Measurements from ENCODE around the gene GCN1. TPM values are rescaled to one million over a fixed set of nuclear protein-coding genes. Genes with fewer than 3 reads are reported as not detected.

The GCN1 gene
- total and polyA plus RNA-seq, 5 experiments from 2014 or later: 14.9 to 133 (median 28.3) TPM

GRCh38 chr12:120190985-120191480 lies 3.5 kb downstream of the GCN1 start:
- Mint-ChIP-seq H3K4me3 (no peak overlapping the region), H3K27me3 (no peaks in the 10 kb centered on the region), H3K4me1 (peaks cover 11 to 42% (median 29%) of the 10 kb centered on the region in 4 donors), H3K9me3 (no peaks in the 10 kb centered on the region), H3K36me3 (peaks cover 0 to 60% (median 3%) of the 10 kb centered on the region in 3 donors), H3K27ac (peak overlapping the region in 1 of 10 donors; percentile 43)
- DNase-seq (no peak), ATAC-seq (no peak)
- POLR2A ChIA-PET: interaction anchor here (1.3 kb wide), 1 partner anchor 10 kb away, joined by 9 read pairs; the partner anchor contains the start of gene RPLP0

- peaks cover 0 to 65% (median 3%) of the 10 kb centered on the region in 3 donors for H3K36me3 Mint-ChIP-seq
- no peaks in the 10 kb centered on the region for H3K9me3 Mint-ChIP-seq
- POLR2A ChIA-PET: no interaction called here
- no peak overlapping the region for H3K4me3 Mint-ChIP-seq
- H3K4me1 Mint-ChIP-seq: peaks cover 11 to 38% (median 28%) of the 10 kb centered on the region in 4 donors
- no peaks in the 10 kb centered on the region for H3K27me3 Mint-ChIP-seq
- no peak for ATAC-seq
- DNase-seq: no peak
- H3K27ac Mint-ChIP-seq: no peak overlapping the region
Observed at GRCh38 chr12:120190386-120190785, 4.1 kb downstream of the GCN1 start.

GRCh38 chr12:120186654-120187053 lies 7.9 kb downstream of the GCN1 start:
- Mint-ChIP-seq H3K4me3 (no peak overlapping the region), H3K9me3 (no peaks in the 10 kb centered on the region), H3K27ac (no peak overlapping the region), H3K4me1 (peaks cover 10 to 27% (median 15%) of the 10 kb centered on the region in 4 donors), H3K36me3 (peaks cover 3 to 90% (median 8%) of the 10 kb centered on the region in 3 donors), H3K27me3 (no peaks in the 10 kb centered on the region)
- DNase-seq (no peak), ATAC-seq (no peak)
- POLR2A ChIA-PET: no interaction called here

- Mint-ChIP-seq H3K4me1 (peaks cover 0 to 26% (median 13%) of the 10 kb centered on the region in 4 donors), H3K4me3 (no peak overlapping the region), H3K27ac (no peak overlapping the region), H3K9me3 (no peaks in the 10 kb centered on the region), H3K27me3 (no peaks in the 10 kb centered on the region), H3K36me3 (peaks cover 3 to 96% (median 14%) of the 10 kb centered on the region in 3 donors)
- ATAC-seq: no peak
- DNase-seq: no peak
- POLR2A ChIA-PET: no interaction called here
Observed at GRCh38 chr12:120183211-120183631, 11.3 kb downstream of the GCN1 start.

GRCh38 chr12:120181991-120182631 lies 12.4 kb downstream of the GCN1 start:
- no peaks in the 10 kb centered on the region for H3K9me3 Mint-ChIP-seq
- H3K27me3 Mint-ChIP-seq: no peaks in the 10 kb centered on the region
- no peak for ATAC-seq
- POLR2A ChIA-PET: interaction anchor here (0.5 to 0.7 kb wide), 2 partner anchors 13 to 20 kb away, joined by 3 to 5 read pairs; partner anchors contain the start of gene GCN1
- DNase-seq: no peak
- no peak overlapping the region for H3K4me3 Mint-ChIP-seq
- peak overlapping the region in 1 of 10 donors; percentile 57 for H3K27ac Mint-ChIP-seq
- H3K36me3 Mint-ChIP-seq: peaks cover 3 to 97% (median 22%) of the 10 kb centered on the region in 3 donors
- peaks cover 0 to 25% (median 13%) of the 10 kb centered on the region in 4 donors for H3K4me1 Mint-ChIP-seq

GRCh38 chr12:120180975-120181374 lies 13.5 kb downstream of the GCN1 start:
- no peaks in the 10 kb centered on the region for H3K27me3 Mint-ChIP-seq
- no peak for ATAC-seq
- peaks cover 0 to 22% (median 8%) of the 10 kb centered on the region in 4 donors for H3K4me1 Mint-ChIP-seq
- H3K9me3 Mint-ChIP-seq: no peaks in the 10 kb centered on the region
- POLR2A ChIA-PET: no interaction called here
- H3K36me3 Mint-ChIP-seq: peaks cover 0 to 97% (median 22%) of the 10 kb centered on the region in 3 donors
- no peak overlapping the region for H3K27ac Mint-ChIP-seq
- H3K4me3 Mint-ChIP-seq: no peak overlapping the region
- no peak for DNase-seq

GRCh38 chr12:120175537-120175936 lies 19.0 kb downstream of the GCN1 start:
- H3K27me3 Mint-ChIP-seq: no peaks in the 10 kb centered on the region
- DNase-seq: no peak
- no peak overlapping the region for H3K4me3 Mint-ChIP-seq
- H3K4me1 Mint-ChIP-seq: peaks cover 0 to 9% (median 0%) of the 10 kb centered on the region in 4 donors
- POLR2A ChIA-PET: no interaction called here
- H3K27ac Mint-ChIP-seq: no peak overlapping the region
- H3K9me3 Mint-ChIP-seq: no peaks in the 10 kb centered on the region
- ATAC-seq: no peak
- H3K36me3 Mint-ChIP-seq: peaks cover 0 to 96% (median 30%) of the 10 kb centered on the region in 3 donors

GRCh38 chr12:120175062-120175461 lies 19.5 kb downstream of the GCN1 start:
- POLR2A ChIA-PET: no interaction called here
- H3K36me3 Mint-ChIP-seq: peaks cover 0 to 96% (median 30%) of the 10 kb centered on the region in 3 donors
- H3K4me1 Mint-ChIP-seq: peaks cover 0 to 9% (median 0%) of the 10 kb centered on the region in 4 donors
- ATAC-seq (no peak), DNase-seq (no peak)
- H3K27me3 Mint-ChIP-seq: no peaks in the 10 kb centered on the region
- no peaks in the 10 kb centered on the region for H3K9me3 Mint-ChIP-seq
- no peak overlapping the region for H3K4me3 Mint-ChIP-seq
- no peak overlapping the region for H3K27ac Mint-ChIP-seq

- DNase-seq (no peak), ATAC-seq (no peak)
- POLR2A ChIA-PET: no interaction called here
- Mint-ChIP-seq H3K4me3 (no peak overlapping the region), H3K4me1 (peaks cover 0 to 3% (median 0%) of the 10 kb centered on the region in 4 donors), H3K36me3 (peaks cover 0 to 92% (median 16%) of the 10 kb centered on the region in 3 donors), H3K27ac (no peak overlapping the region), H3K9me3 (no peaks in the 10 kb centered on the region), H3K27me3 (no peaks in the 10 kb centered on the region)
Observed at GRCh38 chr12:120172053-120172452, 22.5 kb downstream of the GCN1 start.

GRCh38 chr12:120170631-120171030 lies 23.9 kb downstream of the GCN1 start:
- Mint-ChIP-seq H3K9me3 (no peaks in the 10 kb centered on the region), H3K36me3 (peaks cover 0 to 90% (median 16%) of the 10 kb centered on the region in 3 donors), H3K27ac (no peak overlapping the region), H3K4me1 (peaks cover 0 to 1% (median 0%) of the 10 kb centered on the region in 4 donors), H3K4me3 (no peak overlapping the region), H3K27me3 (no peaks in the 10 kb centered on the region)
- DNase-seq (no peak), ATAC-seq (no peak)
- POLR2A ChIA-PET: no interaction called here

- DNase-seq (no peak), ATAC-seq (no peak)
- no peaks in the 10 kb centered on the region for H3K9me3 Mint-ChIP-seq
- H3K36me3 Mint-ChIP-seq: peaks cover 0 to 89% (median 16%) of the 10 kb centered on the region in 3 donors
- H3K4me3 Mint-ChIP-seq: no peak overlapping the region
- H3K4me1 Mint-ChIP-seq: no peaks in the 10 kb centered on the region
- no peak overlapping the region for H3K27ac Mint-ChIP-seq
- no peaks in the 10 kb centered on the region for H3K27me3 Mint-ChIP-seq
- POLR2A ChIA-PET: interaction anchor here (1.1 kb wide), 1 partner anchor 16 kb away, joined by 4 read pairs; no protein-coding TSS in a partner anchor
Observed at GRCh38 chr12:120169946-120170345, 24.6 kb downstream of the GCN1 start.

GRCh38 chr12:120168337-120168736 lies 26.2 kb downstream of the GCN1 start:
- H3K4me3 Mint-ChIP-seq: no peak overlapping the region
- peak overlapping the region in 1 of 10 donors; percentile 51 for H3K27ac Mint-ChIP-seq
- POLR2A ChIA-PET: no interaction called here
- no peaks in the 10 kb centered on the region for H3K27me3 Mint-ChIP-seq
- H3K4me1 Mint-ChIP-seq: no peaks in the 10 kb centered on the region
- no peaks in the 10 kb centered on the region for H3K9me3 Mint-ChIP-seq
- peaks cover 0 to 85% (median 6%) of the 10 kb centered on the region in 3 donors for H3K36me3 Mint-ChIP-seq
- ATAC-seq (no peak), DNase-seq (no peak)

GRCh38 chr12:120167529-120168095 lies 26.9 kb downstream of the GCN1 start:
- no peak overlapping the region for H3K27ac Mint-ChIP-seq
- peaks cover 0 to 85% (median 3%) of the 10 kb centered on the region in 3 donors for H3K36me3 Mint-ChIP-seq
- ATAC-seq: no peak
- DNase-seq: no peak
- no peaks in the 10 kb centered on the region for H3K27me3 Mint-ChIP-seq
- POLR2A ChIA-PET: interaction anchor here (0.6 kb wide), 1 partner anchor 48 kb away, joined by 4 read pairs; no protein-coding TSS in a partner anchor
- H3K9me3 Mint-ChIP-seq: no peaks in the 10 kb centered on the region
- no peaks in the 10 kb centered on the region for H3K4me1 Mint-ChIP-seq
- H3K4me3 Mint-ChIP-seq: no peak overlapping the region
